IMR-90 (cell line): ENCODE results near the gene COL23A1.

ENCODE experiments used
- CEBPB ChIP-seq: IDR thresholded peaks from 2 replicates; pipeline ENCODE4 v1.6.1; 2012; ENCODE audit warnings: low read depth, low read length, improper control_type of control experiment
- CHD1 ChIP-seq: IDR thresholded peaks from 2 replicates; pipeline ENCODE4 v1.6.1; 2012; ENCODE audit warnings: low read depth, low read length, improper control_type of control experiment
- CTCF ChIP-seq: conservative IDR thresholded peaks from 2 replicates; pipeline ENCODE4 v1.5.1; 2012; ENCODE audit warnings: mild to moderate bottlenecking, low read depth, low read length, improper control_type of control experiment
- ELK1 ChIP-seq: fragments of 150-350 bp; IDR thresholded peaks from 2 replicates; pipeline ENCODE4 v1.6.1; 2016; ENCODE audit warnings: low read depth, mild to moderate bottlenecking, low read length, moderate library complexity, borderline replicate concordance
- FOS ChIP-seq: fragments of 150-350 bp; IDR thresholded peaks from 2 replicates; pipeline ENCODE4 v1.6.1; 2016; ENCODE audit warnings: low read depth, low read length
- MAFK ChIP-seq: IDR thresholded peaks from 2 replicates; pipeline ENCODE4 v1.6.1; 2012; ENCODE audit warnings: low read depth, low read length, improper control_type of control experiment
- MAZ ChIP-seq: IDR thresholded peaks from 2 replicates; pipeline ENCODE4 v1.6.1; 2012; ENCODE audit warnings: low read depth, mild to moderate bottlenecking, low read length, improper control_type of control experiment, moderate library complexity, borderline replicate concordance
- MXI1 ChIP-seq: IDR thresholded peaks from 2 replicates; pipeline ENCODE4 v1.6.1; 2012; ENCODE audit warnings: low read depth, mild to moderate bottlenecking, low read length, moderate library complexity, borderline replicate concordance
- NFE2L2 ChIP-seq: fragments of 150-350 bp; IDR thresholded peaks from 2 replicates; pipeline ENCODE4 v1.6.1; 2016; ENCODE audit warnings: low read depth, mild to moderate bottlenecking, low read length
- POLR2A ChIP-seq: IDR thresholded peaks from 2 replicates; pipeline ENCODE4 v1.6.1; 2012; ENCODE audit warnings: mild to moderate bottlenecking, low read depth, low read length
- RAD21 ChIP-seq: IDR thresholded peaks from 2 replicates; pipeline ENCODE4 v1.6.1; 2012; ENCODE audit warnings: low read length, improper control_type of control experiment
- RFX5 ChIP-seq: IDR thresholded peaks from 2 replicates; pipeline ENCODE4 v1.8.0; 2012; ENCODE audit warnings: low read depth, mild to moderate bottlenecking, low read length, moderate library complexity
- SMC3 ChIP-seq: fragments of 150-350 bp; IDR thresholded peaks from 2 replicates; pipeline ENCODE4 v1.6.1; 2016; ENCODE audit warnings: low read depth, mild to moderate bottlenecking, antibody characterized with exemption, low read length, moderate library complexity
- USF2 ChIP-seq: fragments of 150-350 bp; IDR thresholded peaks from 2 replicates; pipeline ENCODE4 v1.6.1; 2017; ENCODE audit warnings: mild to moderate bottlenecking, antibody characterized with exemption, low read length, low read depth

GRCh38 chr5:178206166-178207101, 383.8 kb downstream of the COL23A1 start:
- TF ChIP-seq RFX5 (no peak), CTCF (no peak), MAFK (peak; percentile 31; the same call in 1 of the 2 replicates), USF2 (no peak), POLR2A (no peak), RAD21 (no peak), FOS (no peak), CHD1 (no peak), ELK1 (no peak), NFE2L2 (no peak), MXI1 (no peak), CEBPB (no peak), MAZ (no peak), SMC3 (no peak)
